H9 (cell line): Measurements from ENCODE around the gene IL5RA. TPM values are rescaled to one million over a fixed set of nuclear protein-coding genes. Genes with fewer than 3 reads are reported as not detected.

Experiments
- DNase-seq: peaks from one replicate; pipeline ENCODE4 v3.0.0-alpha.2; 2017
- H2AFZ ChIP-seq: one replicate; pipeline ENCODE4 v1.6.1; 2013; ENCODE audit warnings: mild to moderate bottlenecking, low read length, control low read depth, moderate library complexity
- H2AK5ac ChIP-seq: 2 replicates; pipeline ENCODE4 v1.6.1; 2013; ENCODE audit warnings: low read length, control low read depth, mixed read lengths; ENCODE audit not compliant: insufficient read length
- H2BK120ac ChIP-seq: one replicate; pipeline ENCODE4 v1.6.1; 2013; ENCODE audit warnings: low read depth, mild to moderate bottlenecking, low read length, control low read depth, inconsistent platforms; ENCODE audit not compliant: poor library complexity, severe bottlenecking
- H2BK12ac ChIP-seq: 2 replicates; pipeline ENCODE4 v1.6.1; 2013; ENCODE audit warnings: low read length, control low read depth, mixed read lengths, low read depth; ENCODE audit not compliant: insufficient read length
- H2BK15ac ChIP-seq: 2 replicates; pipeline ENCODE4 v1.6.1; 2013; ENCODE audit warnings: low read depth, low read length, control low read depth
- H2BK20ac ChIP-seq: one replicate; pipeline ENCODE4 v1.6.1; 2013; ENCODE audit warnings: low read depth, mild to moderate bottlenecking, low read length, control low read depth, inconsistent platforms; ENCODE audit not compliant: poor library complexity, severe bottlenecking
- H2BK5ac ChIP-seq: 2 replicates; pipeline ENCODE4 v1.6.1; 2013; ENCODE audit warnings: low read length, control low read depth, mixed read lengths; ENCODE audit not compliant: insufficient read length
- H3K14ac ChIP-seq: 2 replicates; pipeline ENCODE4 v1.6.1; 2013; ENCODE audit warnings: low read length, control low read depth; ENCODE audit not compliant: insufficient read depth
- H3K18ac ChIP-seq: 2 replicates; pipeline ENCODE4 v1.6.1; 2013; ENCODE audit warnings: low read depth, mild to moderate bottlenecking, mixed read lengths, low read length, control low read depth; ENCODE audit not compliant: insufficient read length
- H3K23ac ChIP-seq: 2 replicates; pipeline ENCODE4 v1.6.1; 2013; ENCODE audit warnings: low read length, control low read depth, mixed read lengths, low read depth; ENCODE audit not compliant: insufficient read length
- H3K23me2 ChIP-seq: 2 replicates; pipeline ENCODE4 v1.6.1; 2013; ENCODE audit warnings: low read depth, mild to moderate bottlenecking, mixed read lengths, low read length, control low read depth; ENCODE audit not compliant: insufficient read length, poor library complexity, severe bottlenecking
- H3K27ac ChIP-seq: 2 replicates; pipeline ENCODE4 v1.5.1; 2013; ENCODE audit warnings: low read length, control low read depth, mixed read lengths, low read depth; ENCODE audit not compliant: insufficient read length
- H3K27me3 ChIP-seq: 2 replicates; pipeline ENCODE4 v1.6.1; 2013; ENCODE audit warnings: low read length, control low read depth, inconsistent platforms; ENCODE audit not compliant: insufficient read depth
- H3K4ac ChIP-seq: 2 replicates; pipeline ENCODE4 v1.6.1; 2013; ENCODE audit warnings: low read depth, mild to moderate bottlenecking, control low read depth, inconsistent platforms, low read length, moderate library complexity
- H3K4me1 ChIP-seq: 2 replicates; pipeline ENCODE4 v1.6.1; 2013; ENCODE audit warnings: low read length, control low read depth, inconsistent platforms; ENCODE audit not compliant: insufficient read depth
- H3K4me2 ChIP-seq: 2 replicates; pipeline ENCODE4 v1.6.1; 2013; ENCODE audit warnings: low read length, control low read depth, mixed read lengths; ENCODE audit not compliant: insufficient read length, insufficient read depth
- H3K56ac ChIP-seq: 2 replicates; pipeline ENCODE4 v1.6.1; 2013; ENCODE audit warnings: low read depth, mild to moderate bottlenecking, mixed read lengths, low read length, control low read depth; ENCODE audit not compliant: insufficient read length
- H3K79me1 ChIP-seq: 2 replicates; pipeline ENCODE4 v1.6.1; 2013; ENCODE audit warnings: low read depth, mild to moderate bottlenecking, moderate library complexity, low read length, control low read depth, inconsistent platforms; ENCODE audit not compliant: insufficient read depth, poor library complexity, severe bottlenecking
- H3K79me2 ChIP-seq: 2 replicates; pipeline ENCODE4 v1.6.1; 2013; ENCODE audit warnings: low read length, control low read depth, inconsistent platforms; ENCODE audit not compliant: insufficient read depth
- H3K9ac ChIP-seq: 2 replicates; pipeline ENCODE4 v1.6.1; 2013; ENCODE audit warnings: low read length, control low read depth, mixed read lengths; ENCODE audit not compliant: insufficient read length; ENCODE audit errors: extremely low read depth
- H3K9me3 ChIP-seq: one replicate; pipeline ENCODE4 v1.6.1; 2013; ENCODE audit warnings: low read depth, low read length, inconsistent platforms; ENCODE audit not compliant: control insufficient read depth
- H3T11ph ChIP-seq: one replicate; pipeline ENCODE4 v1.6.1; 2013; ENCODE audit warnings: mild to moderate bottlenecking, low read length, control low read depth, inconsistent platforms
- H4K20me1 ChIP-seq: one replicate; pipeline ENCODE4 v1.6.1; 2013; ENCODE audit not compliant: control insufficient read depth, insufficient read length, insufficient read depth
- H4K5ac ChIP-seq: 2 replicates; pipeline ENCODE4 v1.6.1; 2013; ENCODE audit warnings: low read depth, mild to moderate bottlenecking, mixed read lengths, low read length, control low read depth; ENCODE audit not compliant: insufficient read length
- H4K8ac ChIP-seq: replicated peaks from 2 replicates; pipeline ENCODE4 v1.6.1; 2013; ENCODE audit warnings: low read length, control low read depth, mixed read lengths, low read depth; ENCODE audit not compliant: insufficient read length
- H4K91ac ChIP-seq: 2 replicates; pipeline ENCODE4 v1.6.1; 2013; ENCODE audit warnings: low read depth, mild to moderate bottlenecking, moderate library complexity, mixed read lengths, low read length, control low read depth; ENCODE audit not compliant: insufficient read length
- H3K27ac Mint-ChIP-seq, 3 experiments: 2 replicates in 2 of 3; 3 replicates in 1 of 3; pipeline ENCODE4 v1.8.0; 2020 to 2021; ENCODE audit warnings: mixed read lengths in 3 of 3, mild to moderate bottlenecking in 1 of 3, moderate library complexity in 1 of 3
- H3K27me3 Mint-ChIP-seq: 2 replicates; pipeline ENCODE4 v1.8.0; 2021; ENCODE audit warnings: low read depth, mild to moderate bottlenecking, moderate library complexity, mixed read lengths
- H3K36me3 Mint-ChIP-seq, 3 experiments: 2 replicates in 2 of 3; 3 replicates in 1 of 3; pipeline ENCODE4 v1.8.0; 2020 to 2021; ENCODE audit warnings: low read depth in 3 of 3, mixed read lengths in 3 of 3; ENCODE audit not compliant: insufficient read depth in 1 of 3
- H3K4me1 Mint-ChIP-seq, 2 experiments: 2 replicates each; pipeline ENCODE4 v1.8.0; 2020; ENCODE audit warnings: mixed read lengths in 2 of 2
- H3K4me3 Mint-ChIP-seq, 2 experiments: 2 replicates in 1 of 2; 3 replicates in 1 of 2; pipeline ENCODE4 v1.8.0; 2020 to 2021; ENCODE audit warnings: mild to moderate bottlenecking in 2 of 2, mixed read lengths in 2 of 2, moderate library complexity in 1 of 2
- H3K9me3 Mint-ChIP-seq, 2 experiments: 2 replicates in 1 of 2; 3 replicates in 1 of 2; pipeline ENCODE4 v1.8.0; 2020; ENCODE audit warnings: mild to moderate bottlenecking in 2 of 2, mixed read lengths in 2 of 2, moderate library complexity in 1 of 2
- WGBS: extraction: QIAGEN DNeasy Blood & Tissue Kit; methylation state at CpG from one replicate; pipeline ENCODE4 v1.1.7; 2013; ENCODE audit warnings: missing lambda C conversion rate, low lambda C conversion rate, mixed read lengths; ENCODE audit not compliant: insufficient read length; ENCODE audit errors: extremely low coverage; 5-methylcytosine and 5-hydroxymethylcytosine counted together
- total RNA-seq: library from RNA; stranded (reverse); gene quantifications from 2 replicates; pipeline ENCODE4 v1.2.1, GENCODE V29; 2021
- TF ChIP-seq, protein P1 (sequence below): fragments of 200-600 bp; sonication (generic); conservative IDR thresholded peaks from 3 replicates; pipeline ENCODE4 v1.8.0; 2021; ENCODE audit warnings: antibody characterized with exemption, mild to moderate bottlenecking

Gene IL5RA
- total RNA-seq, 1 experiment from 2014 or later = not detected

DNA sequence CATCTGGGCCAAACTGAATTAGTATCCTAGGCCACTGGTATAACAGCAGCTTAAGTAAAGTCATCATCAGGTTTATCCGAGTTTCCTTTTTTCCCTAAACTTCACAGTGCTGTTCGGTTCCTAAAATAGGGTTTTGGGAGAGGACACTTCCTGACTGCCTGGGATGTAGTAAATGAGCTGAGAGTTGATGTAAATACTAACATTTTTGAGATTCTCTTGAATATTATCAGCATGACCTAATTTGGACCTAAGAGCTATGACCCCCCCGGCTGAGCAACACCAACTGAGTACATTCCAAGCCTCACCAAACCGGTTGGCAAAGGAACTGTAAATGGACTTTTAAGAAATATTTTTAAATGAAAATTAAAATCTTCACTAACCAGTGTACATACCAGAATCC, 78.8 kb downstream of the IL5RA start:
- H3K79me1 ChIP-seq = no peaks in the 10 kb centered on the region
- no peaks in the 10 kb centered on the region; the same call in 1 of the 2 replicates for H3K4me1 ChIP-seq
- H4K5ac ChIP-seq = no peak overlapping the region
- no peaks in the 10 kb centered on the region for H3K9me3 ChIP-seq
- H2AFZ ChIP-seq = no peak overlapping the region
- no peak overlapping the region for H2BK5ac ChIP-seq
- Mint-ChIP-seq H3K36me3 (no peaks in the 10 kb centered on the region), H3K9me3 (no peaks in the 10 kb centered on the region), H3K27ac (no peak overlapping the region), H3K4me1 (peaks cover 15 to 16% of the 10 kb centered on the region in 2 experiments), H3K27me3 (peaks cover 2% of the 10 kb centered on the region; the same call in 1 of the 2 replicates), H3K4me3 (no peak overlapping the region)
- DNase-seq = no peak
- no peak overlapping the region for H2AK5ac ChIP-seq
- H3K4ac ChIP-seq = no peak overlapping the region
- H3K14ac ChIP-seq = no peak overlapping the region
- no peaks in the 10 kb centered on the region for H4K20me1 ChIP-seq
- H3K23me2 ChIP-seq = no peaks in the 10 kb centered on the region
- H3K23ac ChIP-seq = no peak overlapping the region
- H2BK12ac ChIP-seq = no peak overlapping the region
- no peak overlapping the region for H2BK120ac ChIP-seq
- no peak overlapping the region for H4K91ac ChIP-seq
- no CpG with 5 or more reads among the region's 4 CpGs for WGBS
- no peak overlapping the region for H3K4me2 ChIP-seq
- no peak overlapping the region for H3K27ac ChIP-seq
- H3K27me3 ChIP-seq = no peaks in the 10 kb centered on the region
- no peak overlapping the region for H3K18ac ChIP-seq
- no peak overlapping the region for H3T11ph ChIP-seq
- no peaks in the 10 kb centered on the region for H3K79me2 ChIP-seq
- TF ChIP-seq, protein P1, sequence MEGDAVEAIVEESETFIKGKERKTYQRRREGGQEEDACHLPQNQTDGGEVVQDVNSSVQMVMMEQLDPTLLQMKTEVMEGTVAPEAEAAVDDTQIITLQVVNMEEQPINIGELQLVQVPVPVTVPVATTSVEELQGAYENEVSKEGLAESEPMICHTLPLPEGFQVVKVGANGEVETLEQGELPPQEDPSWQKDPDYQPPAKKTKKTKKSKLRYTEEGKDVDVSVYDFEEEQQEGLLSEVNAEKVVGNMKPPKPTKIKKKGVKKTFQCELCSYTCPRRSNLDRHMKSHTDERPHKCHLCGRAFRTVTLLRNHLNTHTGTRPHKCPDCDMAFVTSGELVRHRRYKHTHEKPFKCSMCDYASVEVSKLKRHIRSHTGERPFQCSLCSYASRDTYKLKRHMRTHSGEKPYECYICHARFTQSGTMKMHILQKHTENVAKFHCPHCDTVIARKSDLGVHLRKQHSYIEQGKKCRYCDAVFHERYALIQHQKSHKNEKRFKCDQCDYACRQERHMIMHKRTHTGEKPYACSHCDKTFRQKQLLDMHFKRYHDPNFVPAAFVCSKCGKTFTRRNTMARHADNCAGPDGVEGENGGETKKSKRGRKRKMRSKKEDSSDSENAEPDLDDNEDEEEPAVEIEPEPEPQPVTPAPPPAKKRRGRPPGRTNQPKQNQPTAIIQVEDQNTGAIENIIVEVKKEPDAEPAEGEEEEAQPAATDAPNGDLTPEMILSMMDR = no peak
- H4K8ac ChIP-seq = no peak overlapping the region
- no peak overlapping the region for H2BK20ac ChIP-seq
- no peak overlapping the region for H3K56ac ChIP-seq
- no peak overlapping the region for H3K9ac ChIP-seq
- H2BK15ac ChIP-seq = no peak overlapping the region
